ENCODE measurements around the gene RANBP9. TPM values are rescaled to one million over a fixed set of nuclear protein-coding genes. Genes with fewer than 3 reads are reported as not detected.

Gene RANBP9
- total and polyA plus RNA-seq, 4 donors = 5.8 to 25.2 (median 14.1) TPM

GRCh38 chr6:13754644-13755043 lies 43.0 kb upstream of the RANBP9 start:
- no peak for TF ChIP-seq GABPA (IDR thresholded peaks at IDR 0.05 in 1 of 2, conservative IDR thresholded peaks at IDR 0.05 in 1 of 2)
- no peak for TF ChIP-seq JUND (IDR thresholded peaks at IDR 0.05)
- no peak for TF ChIP-seq RAD21 (IDR thresholded peaks at IDR 0.05)
- no peak for TF ChIP-seq FOXA1 (IDR thresholded peaks at IDR 0.05)
- no peak for TF ChIP-seq FOXA2 (IDR thresholded peaks at IDR 0.05)
- TF ChIP-seq RXRA (IDR thresholded peaks at IDR 0.05) = no peak
- TF ChIP-seq HNF4G (IDR thresholded peaks at IDR 0.05) = no peak
- TF ChIP-seq ZBTB33 (IDR thresholded peaks at IDR 0.05) = no peak
- no peak for TF ChIP-seq MAX (IDR thresholded peaks at IDR 0.05)
- TF ChIP-seq SP1 (IDR thresholded peaks at IDR 0.05) = no peak
- no peak for TF ChIP-seq EGR1 (IDR thresholded peaks at IDR 0.05; ENCODE audit: low read depth in 2 of 2)
- no peak for TF ChIP-seq NR2F2 (IDR thresholded peaks at IDR 0.05)
- no peak for TF ChIP-seq HNF4A (conservative IDR thresholded peaks at IDR 0.05)
- no peak for TF ChIP-seq ATF3 (IDR thresholded peaks at IDR 0.05)
- no peak for TF ChIP-seq REST (IDR thresholded peaks at IDR 0.05)
- TF ChIP-seq CTCF (IDR thresholded peaks at IDR 0.05; ENCODE audit: low read depth, low read length, missing input control) = no peak
- no peak for TF ChIP-seq TAF1 (conservative IDR thresholded peaks at IDR 0.05)
- no peak for TF ChIP-seq YY1 (IDR thresholded peaks at IDR 0.05)

More at GRCh38 chr6:13754644-13755043, 43.0 kb upstream of the RANBP9 start:
- Histone ChIP-seq H3K4me3 (ENCODE audit: low read depth in 1 of 3, low read length in 3 of 3) (no peak overlapping the region), H3K27me3 (ENCODE audit: control insufficient read depth in 4 of 4, insufficient read depth in 4 of 4, low read length in 3 of 4) (no peaks in the 10 kb centered on the region), H3K36me3 (ENCODE audit: control insufficient read depth in 4 of 4, insufficient read depth in 3 of 4, low read depth in 1 of 4, low read length in 3 of 4) (no peaks in the 10 kb centered on the region), H3K9me3 (ENCODE audit: control insufficient read depth in 4 of 4, low read length in 3 of 4) (no peaks in the 10 kb centered on the region), H3K4me1 (ENCODE audit: control insufficient read depth in 4 of 4, insufficient read depth in 4 of 4, low read length in 3 of 4) (no peaks in the 10 kb centered on the region), H3K27ac (ENCODE audit: low read depth in 1 of 2, low read length in 2 of 2) (no peak overlapping the region), H3K9ac (ENCODE audit: low read depth in 1 of 2, low read length in 2 of 2) (no peak overlapping the region)
- WGBS = 91% methylated on average over 2 of the region's 2 CpGs
- DNase-seq (ENCODE audit: low spot score) = no peak

Data from liver (tissue), 9 donors.